Measurements from ENCODE around the gene PPP2R5C. TPM values are rescaled to one million over a fixed set of nuclear protein-coding genes. Genes with fewer than 3 reads are reported as not detected.
"Not testable (repeated sequence)": the region's sequence is repeated elsewhere in the genome, so short reads cannot be mapped to it uniquely, and the experiment has no call there.

PPP2R5C gene
- total RNA-seq, 2 experiments from 2014 or later: 238 to 242 TPM

DNA sequence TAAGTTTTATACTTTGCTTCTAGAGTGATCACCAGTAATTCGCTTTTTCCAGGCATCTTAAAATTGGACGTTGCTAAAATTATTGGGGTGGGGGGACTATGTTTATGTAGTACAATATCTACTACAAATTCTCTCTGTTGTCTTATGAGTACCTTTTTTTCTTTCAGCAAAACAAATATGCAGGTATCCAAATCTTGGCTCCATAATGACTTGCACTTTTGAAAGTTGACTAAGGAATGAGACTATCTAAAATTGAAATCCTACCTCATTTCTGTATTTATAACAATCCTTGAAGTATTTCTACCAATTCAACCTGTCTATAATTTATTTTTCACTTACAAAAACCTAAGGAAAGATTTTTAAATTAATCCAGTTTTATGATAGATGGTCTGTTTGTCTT lies 205.2 kb downstream of the PPP2R5C start:
- ATAC-seq: no peak

GRCh38 chr14:101968186-101968585 lies 206.7 kb downstream of the PPP2R5C start:
- no peak for ATAC-seq
- Mint-ChIP-seq H3K36me3 (ENCODE audit: low read depth) (peaks cover 24% of the 10 kb centered on the region), H3K4me3 (no peak overlapping the region), H3K27me3 (no peaks in the 10 kb centered on the region), H3K4me1 (ENCODE audit: low read depth) (peaks cover 48% of the 10 kb centered on the region), H3K9me3 (no peaks in the 10 kb centered on the region), H3K27ac (peak overlapping the region; percentile 61)
- ChIA-PET CTCF (interaction anchor here (0.6 to 2.8 kb wide), 3 partner anchors 128 to 535 kb away, joined by 3 to 13 read pairs (median 12); no protein-coding TSS in a partner anchor), POLR2A (interaction anchor here (0.7 to 1.3 kb wide), 2 partner anchors 128 to 197 kb away, joined by 4 read pairs; no protein-coding TSS in a partner anchor)
- TF ChIP-seq CTCF (IDR thresholded peaks at IDR 0.05): no peak
- intact Hi-C loops (cut with micrococcal nuclease): no loop called here
- no peak for DNase-seq

More for the DNA sequence above, 205.2 kb downstream of the PPP2R5C start:
- ChIA-PET CTCF (interaction anchor here (2.8 kb wide), 2 partner anchors 130 to 260 kb away, joined by 12 to 13 read pairs; no protein-coding TSS in a partner anchor), POLR2A (interaction anchor here (0.6 kb wide), 1 partner anchor 204 kb away, joined by 3 read pairs; no protein-coding TSS in a partner anchor)
- Mint-ChIP-seq H3K27me3 (no peaks in the 10 kb centered on the region), H3K36me3 (ENCODE audit: low read depth) (peaks cover 24% of the 10 kb centered on the region), H3K4me3 (peak overlapping the region; percentile 65), H3K27ac (peak overlapping the region; percentile 66), H3K9me3 (no peaks in the 10 kb centered on the region), H3K4me1 (ENCODE audit: low read depth) (peaks cover 34% of the 10 kb centered on the region)
- DNase-seq: no peak
- intact Hi-C loops (cut with micrococcal nuclease): no loop called here
- no peak for TF ChIP-seq CTCF (IDR thresholded peaks at IDR 0.05)

DNA sequence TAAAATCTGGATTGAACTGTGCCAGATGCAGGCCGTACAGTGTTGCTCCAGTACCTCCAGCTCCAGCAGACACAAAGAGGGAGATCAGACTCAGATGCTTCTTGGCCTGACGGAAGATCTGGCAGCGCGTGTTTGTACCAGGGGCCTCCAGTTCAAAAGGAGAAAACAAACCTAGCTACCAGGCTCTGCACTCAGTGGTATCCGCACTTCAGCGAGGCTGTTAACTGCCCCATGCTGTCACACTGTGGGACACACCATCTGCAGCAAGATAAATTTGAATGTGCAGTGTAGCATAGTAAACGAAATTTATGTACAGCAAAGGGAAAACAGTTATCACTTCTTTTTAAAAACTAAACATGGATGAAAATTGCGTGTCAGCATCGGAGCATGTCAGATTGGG lies 208.0 kb downstream of the PPP2R5C start:
- Mint-ChIP-seq H3K9me3 (no peaks in the 10 kb centered on the region), H3K4me1 (ENCODE audit: low read depth) (peaks cover 48% of the 10 kb centered on the region), H3K27me3 (no peaks in the 10 kb centered on the region), H3K27ac (peak overlapping the region; percentile 57), H3K4me3 (no peak overlapping the region), H3K36me3 (ENCODE audit: low read depth) (peaks cover 24% of the 10 kb centered on the region)
- TF ChIP-seq CTCF (IDR thresholded peaks at IDR 0.05): no peak
- DNase-seq (no peak), ATAC-seq (no peak)
- CTCF ChIA-PET: no interaction called here
- intact Hi-C loops (cut with micrococcal nuclease): no loop called here
- POLR2A ChIA-PET: interaction anchor here (0.7 to 0.9 kb wide), 2 partner anchors 21 to 243 kb away, joined by 3 read pairs; no protein-coding TSS in a partner anchor

DNA sequence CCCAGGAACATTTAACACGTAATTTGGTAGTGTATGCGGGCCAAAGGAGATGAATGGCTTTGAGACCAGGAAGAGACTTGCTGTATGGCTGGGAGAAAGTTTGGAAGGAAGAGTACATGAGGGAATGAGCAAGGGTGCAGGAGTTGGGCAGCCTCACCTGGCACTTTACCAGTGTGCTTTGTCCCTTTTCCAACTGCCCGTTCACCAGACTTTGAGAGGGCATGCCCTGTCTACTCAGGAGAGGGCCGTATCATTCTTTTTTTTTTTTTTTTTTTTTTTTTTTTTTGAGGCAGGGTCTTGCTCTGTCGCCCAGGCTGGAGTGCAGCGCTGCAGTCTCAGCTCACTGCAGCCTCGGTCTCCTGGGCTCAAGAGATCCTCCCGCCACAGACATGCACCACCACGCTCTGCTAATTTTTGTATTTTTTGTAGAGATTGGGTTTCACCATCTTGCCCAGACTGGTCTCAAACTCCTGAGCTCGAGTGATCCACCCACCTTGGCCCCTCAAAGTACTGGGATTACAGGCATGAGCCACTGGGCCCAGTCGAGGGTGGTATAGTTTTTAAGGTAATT lies 209.4 kb downstream of the PPP2R5C start:
- no peaks in the 10 kb centered on the region for H3K27me3 Mint-ChIP-seq
- H3K27ac Mint-ChIP-seq: no peak overlapping the region
- CTCF ChIA-PET: interaction anchor here (1.6 to 2.7 kb wide), 2 partner anchors 10 to 263 kb away, joined by 4 to 9 read pairs; no protein-coding TSS in a partner anchor
- ATAC-seq (no peak), DNase-seq (no peak)
- POLR2A ChIA-PET: no interaction called here
- TF ChIP-seq CTCF (IDR thresholded peaks at IDR 0.05): no peak
- H3K4me3 Mint-ChIP-seq: no peak overlapping the region
- intact Hi-C loops (cut with micrococcal nuclease): no loop called here
- no peaks in the 10 kb centered on the region for H3K9me3 Mint-ChIP-seq
- peaks cover 21% of the 10 kb centered on the region for H3K36me3 Mint-ChIP-seq (ENCODE audit: low read depth)
- H3K4me1 Mint-ChIP-seq (ENCODE audit: low read depth): peaks cover 46% of the 10 kb centered on the region

DNA sequence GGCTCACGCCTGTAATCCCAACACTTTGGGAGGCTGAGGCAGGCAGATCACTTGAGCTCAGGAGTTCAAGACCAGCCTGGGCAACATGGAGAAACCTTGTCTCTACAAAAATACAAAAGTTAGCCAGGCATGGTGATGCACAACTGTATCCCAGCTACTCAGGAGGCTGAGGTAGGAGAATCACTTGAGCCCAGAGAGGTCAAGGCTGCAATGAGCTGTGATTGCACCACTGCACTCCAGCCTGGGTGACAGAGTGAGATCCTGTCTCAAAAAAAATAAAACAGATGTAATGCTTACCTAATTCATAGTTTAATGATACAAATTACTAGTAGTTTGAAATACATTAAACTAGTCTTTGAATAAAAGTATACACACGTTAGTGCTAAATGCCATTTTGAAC lies 209.9 kb downstream of the PPP2R5C start:
- H3K27ac Mint-ChIP-seq; ATAC-seq; H3K27me3 Mint-ChIP-seq; H3K9me3 Mint-ChIP-seq; H3K4me3 Mint-ChIP-seq; intact Hi-C loops (cut with micrococcal nuclease); DNase-seq: not testable (repeated sequence)
- Mint-ChIP-seq H3K4me1 (ENCODE audit: low read depth) (peaks cover 44% of the 10 kb centered on the region), H3K36me3 (ENCODE audit: low read depth) (peaks cover 20% of the 10 kb centered on the region)
- ChIA-PET CTCF (interaction anchor here (0.7 to 2.7 kb wide), 3 partner anchors 10 to 264 kb away, joined by 3 to 9 read pairs (median 4); no protein-coding TSS in a partner anchor), POLR2A (interaction anchor here (0.6 kb wide), 1 partner anchor 18 kb away, joined by 9 read pairs; no protein-coding TSS in a partner anchor)
